Measurements from ENCODE around the gene ERFL.
A peak's percentile ranks its signal among the peaks of the same experiment; 100 is the strongest.

DNA sequence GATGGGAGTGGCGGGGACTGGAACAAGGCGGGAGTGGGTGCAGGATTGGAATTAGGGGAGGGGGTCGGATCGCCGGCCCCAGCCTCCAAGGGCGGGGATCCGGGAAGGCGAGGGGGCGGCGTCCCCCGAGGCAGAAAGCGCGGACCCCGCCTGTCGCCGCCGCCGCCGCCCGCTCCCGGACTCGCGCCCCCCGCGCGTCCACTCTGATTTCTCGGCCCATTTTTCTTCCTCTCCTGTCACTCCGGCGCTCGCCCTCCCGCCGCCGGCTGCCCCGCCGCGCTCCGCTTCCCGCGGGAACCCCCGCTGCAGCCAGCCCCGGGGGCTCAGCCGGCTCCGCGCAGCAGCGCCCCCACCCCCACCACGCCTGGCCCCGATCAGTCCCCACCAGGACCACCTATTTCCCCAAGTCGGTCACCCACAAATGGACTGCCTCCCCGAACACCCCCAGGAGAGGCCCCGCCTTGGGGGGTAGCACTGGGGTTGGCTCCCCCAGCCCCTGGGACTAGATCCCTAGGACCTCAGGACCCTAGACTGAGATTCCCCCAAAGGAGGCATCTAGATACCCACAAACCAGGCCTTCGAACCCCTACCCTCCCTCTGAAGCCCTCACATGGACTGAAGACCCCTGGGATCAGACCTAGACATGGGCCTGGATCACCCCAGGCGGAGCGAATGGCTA is 12.6 kb upstream of the ERFL start:
- TF ChIP-seq CTCF (IDR thresholded peaks at IDR 0.05) (peak; percentile 8), EZH2 (IDR thresholded peaks at IDR 0.05; ENCODE audit: borderline replicate concordance, insufficient read depth, low read depth, low read length, poor library complexity, severe bottlenecking) (no peak)
